ENCODE data around the gene PDE9A. TPM values are rescaled to one million over a fixed set of nuclear protein-coding genes. Genes with fewer than 3 reads are reported as not detected.
A peak's percentile ranks its signal among the peaks of the same experiment; 100 is the strongest.

The PDE9A gene
- total and polyA plus RNA-seq, 2 donors (not counting 1 experiment from before 2014, with no cell fraction given) = 0.34 to 5.8 TPM

- ATAC-seq (ENCODE audit: low read depth) (no peak), DNase-seq (no peak)
- H3K4me1 Mint-ChIP-seq = peaks cover 16% of the 10 kb centered on the region
- CTCF ChIA-PET = no interaction called here
- no peaks in the 10 kb centered on the region for H3K9me3 Mint-ChIP-seq (ENCODE audit: insufficient read depth)
- WGBS (ENCODE audit: insufficient coverage) = 88% methylated on average over 11 of the region's 16 CpGs
- POLR2A ChIA-PET = no interaction called here
- Histone ChIP-seq H4K20me1 (ENCODE audit: control insufficient read depth, insufficient read depth, low read length, poor library complexity, severe bottlenecking) (no peaks in the 10 kb centered on the region), H3K27ac (ENCODE audit: low read length in 2 of 2) (no peak overlapping the region), H3K9ac (ENCODE audit: low read length) (no peak overlapping the region), H3K79me2 (ENCODE audit: control insufficient read depth, insufficient read depth, low read length) (no peaks in the 10 kb centered on the region), H3K4me2 (replicated peaks; ENCODE audit: low read depth, low read length, poor library complexity, severe bottlenecking) (no peak overlapping the region), H3K9me3 (ENCODE audit: control extremely low read depth in 1 of 3, control insufficient read depth in 2 of 3, insufficient read depth in 1 of 3, low read length in 2 of 3) (peaks cover 0 to 11% (median 0%) of the 10 kb centered on the region in 3 donors), H3K27me3 (replicated peaks in 1 of 4; ENCODE audit: control extremely low read depth in 1 of 4, control insufficient read depth in 3 of 4, insufficient read depth in 4 of 4, low read length in 3 of 4) (peaks cover 0 to 43% (median 25%) of the 10 kb centered on the region in 4 experiments), H3K4me3 (ENCODE audit: control extremely low read depth in 1 of 5, extremely low read depth in 1 of 5, insufficient read depth in 1 of 5, low read depth in 2 of 5, low read length in 4 of 5) (no peak overlapping the region), H3K36me3 (replicated peaks in 1 of 2; ENCODE audit: control extremely low read depth in 1 of 2, control insufficient read depth in 1 of 2, extremely low read depth in 1 of 2, insufficient read depth in 2 of 2, low read length in 1 of 2) (no peaks in the 10 kb centered on the region), H3K4me1 (ENCODE audit: control insufficient read depth in 2 of 2, insufficient read depth in 2 of 2, low read length in 2 of 2) (peaks cover 23 to 25% of the 10 kb centered on the region in 2 donors), H2AFZ (ENCODE audit: insufficient read depth, low read depth, low read length, poor library complexity, severe bottlenecking) (no peak overlapping the region)
- intact Hi-C loops (cut with micrococcal nuclease) = loop anchor here (10.0 kb wide), 1 partner anchor 57 kb away; no protein-coding TSS in a partner anchor
- H3K4me3 Mint-ChIP-seq = peak overlapping the region; percentile 67
- H3K27me3 Mint-ChIP-seq = peaks cover 47% of the 10 kb centered on the region
- TF ChIP-seq CTCF (IDR thresholded peaks at IDR 0.05) = no peak
- no peak for TF ChIP-seq EZH2 (IDR thresholded peaks at IDR 0.05; ENCODE audit: borderline replicate concordance, insufficient read depth, low read depth, low read length, poor library complexity, severe bottlenecking)
- H3K27ac Mint-ChIP-seq = no peak overlapping the region
Measured at GRCh38 chr21:42651515-42652401, 1.7 kb upstream of the PDE9A start.
